WI38 (cell line): Measurements from ENCODE around the gene EVPL.
"Not testable (repeated sequence)": the region's sequence is repeated elsewhere in the genome, so short reads cannot be mapped to it uniquely, and the experiment has no call there.

Source experiments
- H3K4me3 ChIP-seq: 2 replicates; pipeline ENCODE4 v1.5.1; 2011; ENCODE audit warnings: low read depth, mild to moderate bottlenecking, control low read depth, low read length
- TF ChIP-seq, protein P1 (sequence below): IDR thresholded peaks from 2 replicates; pipeline ENCODE4 v1.5.1; 2012; ENCODE audit warnings: low read depth, mild to moderate bottlenecking, control low read depth, low read length

The EVPL gene

DNA sequence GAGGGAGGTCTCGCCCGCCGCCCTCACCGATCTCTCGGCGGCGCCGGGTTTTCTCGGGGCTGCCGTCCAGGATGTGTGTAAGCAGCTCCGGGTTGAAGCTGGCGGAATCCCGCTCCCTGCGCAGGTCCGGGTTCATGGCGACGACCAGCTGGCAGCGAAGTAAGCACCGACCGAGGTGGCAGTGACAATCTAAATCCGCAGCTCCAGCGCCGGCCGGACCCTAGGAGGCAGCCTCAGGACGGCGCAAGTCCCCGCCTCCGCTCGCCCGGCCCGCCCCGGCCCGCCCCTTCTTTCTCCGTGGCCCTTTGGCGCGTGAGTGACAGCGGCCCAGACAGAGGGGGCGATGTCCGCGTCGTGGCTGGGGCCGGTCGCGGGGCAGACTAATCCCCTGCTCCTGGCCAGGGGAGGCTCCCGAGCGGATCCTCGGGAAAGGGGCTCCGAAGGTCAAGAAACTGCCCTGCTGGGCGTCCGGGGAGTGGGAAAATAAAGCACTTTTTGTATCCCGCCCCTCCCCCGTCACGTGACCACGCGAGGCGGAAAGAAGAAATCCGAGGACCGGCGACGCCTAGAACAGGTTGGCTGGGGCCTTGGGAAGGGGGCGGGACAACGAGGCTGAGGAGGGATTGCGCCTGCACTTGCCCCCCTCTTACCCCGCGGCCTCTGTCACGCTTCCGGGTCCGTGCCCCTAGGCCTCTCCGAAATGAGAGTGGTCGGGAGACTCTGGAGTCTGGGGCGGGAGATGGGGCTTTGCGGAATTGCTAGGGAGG lies 48.0 kb downstream of the EVPL start, which contains the start of the genes ACOX1 and TEN1:
ACOX1 (minus strand) TSS at position 229 of the 767 bp plus-strand sequence; CDS start at position 136, 93 bp downstream.
TEN1 (plus strand) TSS at position 303 of the 767 bp plus-strand sequence. CDS start 6,953 bp downstream, outside the sequence.
- TF ChIP-seq, protein P1, sequence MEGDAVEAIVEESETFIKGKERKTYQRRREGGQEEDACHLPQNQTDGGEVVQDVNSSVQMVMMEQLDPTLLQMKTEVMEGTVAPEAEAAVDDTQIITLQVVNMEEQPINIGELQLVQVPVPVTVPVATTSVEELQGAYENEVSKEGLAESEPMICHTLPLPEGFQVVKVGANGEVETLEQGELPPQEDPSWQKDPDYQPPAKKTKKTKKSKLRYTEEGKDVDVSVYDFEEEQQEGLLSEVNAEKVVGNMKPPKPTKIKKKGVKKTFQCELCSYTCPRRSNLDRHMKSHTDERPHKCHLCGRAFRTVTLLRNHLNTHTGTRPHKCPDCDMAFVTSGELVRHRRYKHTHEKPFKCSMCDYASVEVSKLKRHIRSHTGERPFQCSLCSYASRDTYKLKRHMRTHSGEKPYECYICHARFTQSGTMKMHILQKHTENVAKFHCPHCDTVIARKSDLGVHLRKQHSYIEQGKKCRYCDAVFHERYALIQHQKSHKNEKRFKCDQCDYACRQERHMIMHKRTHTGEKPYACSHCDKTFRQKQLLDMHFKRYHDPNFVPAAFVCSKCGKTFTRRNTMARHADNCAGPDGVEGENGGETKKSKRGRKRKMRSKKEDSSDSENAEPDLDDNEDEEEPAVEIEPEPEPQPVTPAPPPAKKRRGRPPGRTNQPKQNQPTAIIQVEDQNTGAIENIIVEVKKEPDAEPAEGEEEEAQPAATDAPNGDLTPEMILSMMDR: no peak
- peak within 1 kb of the TSS; percentile 90 for H3K4me3 ChIP-seq

DNA sequence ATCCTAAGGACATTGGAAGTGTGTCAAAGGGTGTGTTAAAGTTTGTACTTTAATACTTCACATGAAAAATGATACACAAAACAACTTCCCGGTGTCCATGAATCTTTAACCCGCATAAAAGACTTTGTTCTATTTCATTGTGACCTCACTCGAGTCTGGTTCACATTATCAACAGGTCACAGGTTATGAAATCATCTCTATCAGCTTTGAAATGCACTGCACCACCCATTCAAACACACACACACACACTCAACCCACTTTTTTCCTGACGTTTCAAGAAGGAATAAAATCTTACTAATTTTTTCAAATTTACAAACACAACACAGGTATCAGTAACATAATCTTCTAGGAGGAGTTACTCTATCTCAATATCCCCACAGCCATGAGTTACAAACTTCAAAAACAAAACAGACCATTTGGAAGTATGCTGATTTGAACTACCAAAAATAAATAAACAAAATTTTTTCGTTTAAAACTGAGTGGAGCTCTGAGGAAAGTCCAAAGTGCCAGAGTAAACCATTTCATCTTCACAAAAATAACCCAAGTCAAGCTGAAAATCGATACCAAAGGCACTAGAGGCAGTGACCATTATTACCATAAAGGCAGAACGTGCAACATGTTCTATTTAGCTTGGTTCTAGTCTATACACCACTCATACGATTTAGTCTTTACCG lies 50.8 kb downstream of the EVPL start:
- H3K4me3 ChIP-seq: no peak overlapping the region
- TF ChIP-seq, protein P1: no peak

DNA sequence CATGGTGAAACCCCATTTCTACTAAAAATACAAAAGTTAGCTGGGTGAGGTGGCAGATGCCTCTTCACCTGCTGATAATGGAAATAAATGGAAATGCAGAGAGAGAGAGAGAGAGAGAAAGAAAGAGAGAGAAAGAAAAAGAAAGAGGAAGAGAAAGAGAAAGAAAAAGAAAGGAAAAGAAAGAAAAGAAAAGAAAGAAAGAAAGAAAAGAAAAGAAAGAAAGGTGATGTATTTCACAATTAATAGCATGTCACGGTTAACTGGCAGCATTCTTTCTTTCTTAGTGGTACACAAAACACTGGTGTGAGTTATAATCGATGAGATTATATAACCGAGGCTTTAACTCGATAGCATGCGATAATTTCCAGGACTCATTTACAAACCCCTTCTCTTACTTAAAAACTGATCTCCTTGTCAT lies 51.3 kb downstream of the EVPL start:
- TF ChIP-seq, protein P1: no peak
- H3K4me3 ChIP-seq: no peak overlapping the region

DNA sequence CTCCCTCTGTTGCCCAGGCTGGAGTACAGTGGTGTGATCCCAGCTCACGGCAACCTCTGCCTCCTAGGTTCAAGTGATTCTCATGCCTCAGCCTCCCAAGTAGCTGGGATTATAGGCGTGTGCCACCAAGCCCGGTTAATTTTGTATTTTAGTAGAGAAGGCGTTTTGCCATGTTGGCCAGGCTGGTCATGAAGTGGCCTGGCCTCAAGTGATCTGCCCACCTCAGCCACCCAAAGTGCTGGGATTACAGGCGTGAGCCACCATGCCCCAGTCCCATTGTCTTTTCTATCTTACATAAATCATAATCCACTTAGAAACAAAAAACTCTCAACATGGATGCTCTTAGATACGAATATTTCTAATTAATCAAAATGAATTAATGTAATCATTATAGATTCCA lies 51.9 kb downstream of the EVPL start:
- H3K4me3 ChIP-seq: not testable (repeated sequence)

DNA sequence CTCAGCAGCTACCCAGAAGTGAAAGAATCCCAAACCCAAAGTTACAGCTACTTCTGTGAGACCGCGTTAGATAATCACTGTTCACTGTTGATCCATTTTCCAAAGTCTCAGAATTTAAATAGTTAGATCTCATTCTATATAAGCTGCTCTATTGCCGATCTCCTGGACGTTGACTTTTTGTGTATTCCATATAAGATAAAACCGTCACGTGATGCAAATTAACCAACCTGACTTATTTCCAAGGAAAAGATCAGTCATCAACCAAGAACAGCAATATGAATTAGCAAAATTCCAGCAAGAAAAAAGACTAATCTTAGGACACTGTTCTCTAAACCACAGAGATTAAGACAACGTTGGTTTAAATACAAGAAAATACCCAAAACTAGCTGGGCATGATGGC lies 56.5 kb downstream of the EVPL start:
- no peak overlapping the region for H3K4me3 ChIP-seq
- TF ChIP-seq, protein P1: no peak

DNA sequence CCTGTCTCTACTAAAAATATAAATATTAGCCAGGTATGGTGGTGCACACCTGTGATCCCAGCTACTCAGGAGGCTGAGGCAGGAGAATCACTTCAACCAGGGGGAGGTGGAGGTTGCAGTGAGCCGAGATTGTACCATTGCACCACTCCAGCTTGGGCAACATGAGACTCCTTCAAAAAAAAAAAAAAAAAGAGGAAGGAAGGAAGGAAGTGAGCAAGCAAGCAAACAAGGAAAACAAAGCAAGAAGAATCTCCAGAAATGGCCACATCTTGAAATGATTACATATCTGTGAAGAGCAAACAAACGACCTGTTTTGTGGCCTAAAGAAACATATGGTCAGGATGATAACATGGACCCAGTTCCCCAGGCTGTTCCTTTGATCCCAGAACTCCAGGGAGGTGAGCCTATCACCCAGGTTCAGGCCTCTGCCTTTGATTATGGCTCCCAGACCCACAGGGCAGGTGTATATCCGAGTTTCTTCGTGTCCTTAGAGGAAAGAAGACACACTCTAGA lies 57.0 kb downstream of the EVPL start:
- TF ChIP-seq, protein P1: no peak
- H3K4me3 ChIP-seq: no peak overlapping the region

DNA sequence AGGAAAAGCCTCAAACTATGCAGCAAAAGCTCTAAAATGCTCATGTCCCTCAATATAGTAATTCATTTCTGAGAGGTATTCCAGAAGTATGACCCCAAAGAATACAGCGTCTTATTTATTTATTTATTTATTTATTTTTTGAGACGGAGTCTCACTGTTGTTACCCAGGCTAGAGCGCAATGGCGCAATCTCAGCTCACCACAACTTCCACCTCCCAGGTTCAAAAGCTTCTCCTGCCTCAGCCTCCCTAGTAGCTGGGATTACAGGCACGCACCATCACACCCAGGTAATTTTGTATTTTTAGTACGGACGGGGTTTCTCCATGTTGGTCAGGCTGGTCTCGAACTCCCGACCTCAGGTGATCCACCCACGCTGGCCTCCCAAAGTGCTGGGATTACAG lies 58.1 kb downstream of the EVPL start:
- not testable (repeated sequence) for H3K4me3 ChIP-seq

DNA sequence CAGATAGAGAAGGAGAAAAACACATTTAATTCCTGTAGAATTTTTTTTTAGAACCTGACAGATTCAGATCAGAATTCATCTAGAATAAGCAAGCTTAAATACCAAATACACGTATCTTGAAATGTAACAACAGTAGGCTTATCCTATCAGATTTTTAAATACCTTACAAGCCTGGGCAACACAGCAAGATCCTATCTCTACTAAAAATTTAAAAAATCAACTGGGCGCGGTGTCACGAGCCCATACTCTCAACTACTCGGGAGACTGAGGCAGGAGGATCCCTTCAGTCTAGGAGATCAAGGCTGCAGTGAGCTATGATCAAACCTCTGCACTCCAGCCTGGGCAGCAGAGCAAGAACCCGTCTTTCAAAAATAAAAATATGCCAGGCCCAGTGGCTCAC lies 61.6 kb downstream of the EVPL start:
- TF ChIP-seq, protein P1: no peak
- no peak overlapping the region for H3K4me3 ChIP-seq
